Retinal pigment epithelial cell (primary cell): ENCODE data around the gene NRXN2.

ENCODE experiments used
- DNase-seq: peaks from one replicate; pipeline ENCODE4 v3.0.0-alpha.2; 2010; ENCODE audit warnings: low read depth
- H3K4me3 ChIP-seq: 2 replicates; pipeline ENCODE4 v1.5.1; 2011; ENCODE audit warnings: mild to moderate bottlenecking, low read length, control low read depth, moderate library complexity
- TF ChIP-seq, protein P1 (sequence below): conservative IDR thresholded peaks from 2 replicates; pipeline ENCODE4 v1.5.1; 2011; ENCODE audit warnings: low read depth, low read length, control low read depth, inconsistent platforms

Gene NRXN2

GRCh38 chr11:64696045-64696444 lies 27.0 kb downstream of the NRXN2 start:
- H3K4me3 ChIP-seq, result no peak overlapping the region
- DNase-seq, result no peak
- TF ChIP-seq, protein P1, sequence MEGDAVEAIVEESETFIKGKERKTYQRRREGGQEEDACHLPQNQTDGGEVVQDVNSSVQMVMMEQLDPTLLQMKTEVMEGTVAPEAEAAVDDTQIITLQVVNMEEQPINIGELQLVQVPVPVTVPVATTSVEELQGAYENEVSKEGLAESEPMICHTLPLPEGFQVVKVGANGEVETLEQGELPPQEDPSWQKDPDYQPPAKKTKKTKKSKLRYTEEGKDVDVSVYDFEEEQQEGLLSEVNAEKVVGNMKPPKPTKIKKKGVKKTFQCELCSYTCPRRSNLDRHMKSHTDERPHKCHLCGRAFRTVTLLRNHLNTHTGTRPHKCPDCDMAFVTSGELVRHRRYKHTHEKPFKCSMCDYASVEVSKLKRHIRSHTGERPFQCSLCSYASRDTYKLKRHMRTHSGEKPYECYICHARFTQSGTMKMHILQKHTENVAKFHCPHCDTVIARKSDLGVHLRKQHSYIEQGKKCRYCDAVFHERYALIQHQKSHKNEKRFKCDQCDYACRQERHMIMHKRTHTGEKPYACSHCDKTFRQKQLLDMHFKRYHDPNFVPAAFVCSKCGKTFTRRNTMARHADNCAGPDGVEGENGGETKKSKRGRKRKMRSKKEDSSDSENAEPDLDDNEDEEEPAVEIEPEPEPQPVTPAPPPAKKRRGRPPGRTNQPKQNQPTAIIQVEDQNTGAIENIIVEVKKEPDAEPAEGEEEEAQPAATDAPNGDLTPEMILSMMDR, result no peak

GRCh38 chr11:64695548-64695947 lies 27.4 kb downstream of the NRXN2 start:
- H3K4me3 ChIP-seq, result no peak overlapping the region
- DNase-seq, result no peak
- TF ChIP-seq, protein P1, result no peak

DNA sequence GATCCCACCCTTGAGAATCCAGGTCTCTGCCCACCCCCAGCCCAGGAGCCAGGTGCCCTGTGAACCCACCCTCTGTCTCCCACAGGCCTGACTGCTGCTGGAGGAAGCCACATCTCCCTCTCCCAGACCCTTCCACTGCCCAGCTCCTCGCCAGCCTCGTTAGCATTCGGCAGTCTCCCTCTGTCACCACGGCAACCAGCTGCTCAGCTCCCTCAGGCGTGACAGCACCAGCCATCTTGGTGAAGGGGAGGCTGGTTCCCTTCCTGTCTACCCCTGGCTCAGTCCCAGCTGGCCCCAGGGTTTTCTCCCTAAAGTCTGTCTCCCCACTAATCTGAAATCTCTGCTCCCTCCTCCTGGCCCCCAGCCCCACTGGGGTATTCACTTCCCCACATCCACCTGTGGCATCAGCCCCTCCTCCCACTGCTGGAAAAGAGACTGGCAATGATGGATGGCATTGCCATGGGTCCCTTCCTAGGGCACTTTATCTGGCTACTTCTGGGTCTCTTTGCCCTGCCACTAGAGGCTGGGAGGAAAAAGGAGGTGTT lies 28.1 kb downstream of the NRXN2 start:
- TF ChIP-seq, protein P1, result no peak
- DNase-seq, result no peak

DNA sequence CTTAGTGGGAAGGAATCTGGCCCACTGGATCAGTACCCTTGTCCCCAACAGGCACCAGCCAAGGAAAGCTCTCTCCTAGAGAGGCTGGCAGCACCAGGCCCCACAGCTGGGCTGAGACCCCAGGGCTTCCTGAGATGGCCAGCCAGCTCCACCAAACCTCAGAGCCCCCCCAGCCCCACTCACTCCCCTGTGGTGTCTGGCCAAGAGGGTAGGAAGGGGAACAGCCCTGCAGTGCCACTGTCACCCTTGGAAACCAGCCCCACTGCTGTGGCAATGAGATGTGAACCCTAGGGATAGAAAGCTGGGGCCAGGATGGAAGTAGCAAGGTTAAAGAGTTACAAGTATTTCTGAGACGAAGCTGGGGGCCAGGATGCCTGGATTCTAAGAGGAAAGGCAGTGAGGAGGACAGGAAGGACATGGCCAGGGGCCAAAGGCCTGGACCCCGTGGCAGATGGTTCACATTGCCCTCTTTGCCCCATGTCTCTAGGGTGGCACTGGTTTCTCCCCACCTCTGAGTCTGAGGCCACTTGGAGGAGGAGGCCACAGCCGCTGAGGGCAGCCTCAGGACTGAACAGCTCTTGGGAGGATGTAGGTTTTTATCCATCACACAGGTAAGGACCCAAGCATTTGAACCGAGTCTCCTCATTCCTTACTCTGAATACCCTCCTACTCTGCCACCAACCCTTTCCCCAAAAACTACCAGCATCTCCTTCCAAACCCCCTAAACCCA lies 28.8 kb downstream of the NRXN2 start:
- H3K4me3 ChIP-seq, result no peak overlapping the region
- TF ChIP-seq, protein P1, result no peak
- DNase-seq, result no peak

More for the DNA sequence above, 28.1 kb downstream of the NRXN2 start:
- no peak overlapping the region for H3K4me3 ChIP-seq

DNA sequence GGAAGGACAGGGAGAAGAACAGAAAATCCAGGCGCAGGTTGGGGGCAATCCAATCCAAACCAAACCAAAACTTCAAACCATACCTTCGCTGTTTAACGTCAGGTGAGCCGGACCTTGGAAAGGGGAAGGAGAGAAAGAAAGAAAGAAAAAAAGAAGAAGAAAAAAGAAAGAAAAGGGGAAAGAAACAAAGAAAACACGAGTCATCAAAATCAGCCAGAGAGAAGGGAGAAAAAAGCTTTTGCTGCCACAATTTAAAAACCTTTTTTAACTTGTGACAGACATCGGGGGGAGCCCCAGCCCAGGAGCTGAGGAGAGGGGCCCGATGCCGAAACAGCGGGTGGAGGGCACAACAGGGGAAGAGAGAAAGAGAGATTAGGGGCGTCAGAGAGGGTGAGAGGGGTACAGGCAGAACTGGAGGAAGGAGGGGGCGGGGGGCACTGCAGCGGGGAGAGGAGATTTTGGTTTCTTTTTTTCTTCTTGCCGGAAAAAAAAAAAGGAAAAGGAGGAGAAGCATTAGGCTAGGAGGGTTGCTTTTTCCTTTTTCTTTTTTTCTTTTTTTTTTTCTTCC lies 30.1 kb downstream of the NRXN2 start:
- no peak overlapping the region for H3K4me3 ChIP-seq
- DNase-seq, result no peak
- TF ChIP-seq, protein P1, result no peak

DNA sequence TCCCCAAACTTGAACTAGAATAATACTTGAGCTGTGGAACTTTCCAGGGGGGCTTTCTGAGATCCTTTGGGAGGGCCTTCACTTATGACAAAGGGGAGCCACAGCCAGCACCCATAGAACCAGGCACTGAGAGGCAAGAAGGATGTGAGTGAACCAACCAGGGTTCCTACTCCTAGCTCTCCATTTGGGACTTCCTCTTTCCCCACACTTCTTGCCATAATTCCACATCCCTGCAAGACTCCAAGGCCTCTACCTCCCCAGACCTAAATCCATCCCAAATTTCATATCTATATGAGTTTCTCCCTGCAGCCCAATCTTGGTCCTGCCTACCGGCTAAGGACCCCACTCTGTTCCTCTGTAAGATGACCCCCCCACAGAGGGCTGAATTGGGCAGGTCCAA lies 31.5 kb downstream of the NRXN2 start:
- TF ChIP-seq, protein P1, result no peak
- DNase-seq, result no peak
- no peak overlapping the region for H3K4me3 ChIP-seq

DNA sequence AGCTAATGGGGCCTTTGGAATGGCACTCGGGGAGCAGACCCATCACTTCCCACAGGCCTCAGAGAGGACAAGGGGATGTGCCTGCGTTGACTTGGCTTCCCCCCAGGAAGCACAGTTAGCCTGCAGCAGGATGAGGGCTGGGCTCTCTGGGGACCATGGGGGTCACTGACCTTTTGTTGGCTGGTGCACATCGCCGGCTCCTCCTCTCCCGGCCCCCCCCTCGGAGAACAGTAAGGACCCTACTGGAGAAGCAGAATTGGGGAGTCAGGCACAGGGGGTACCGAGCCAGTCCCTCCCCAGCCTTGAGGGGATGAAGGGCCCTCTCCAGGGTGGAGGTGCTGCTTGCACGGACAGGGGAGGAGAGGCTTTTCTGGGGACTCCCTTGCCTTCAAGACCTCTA lies 32.8 kb downstream of the NRXN2 start:
- TF ChIP-seq, protein P1, result no peak
- no peak overlapping the region for H3K4me3 ChIP-seq
- DNase-seq, result no peak
